ENCODE results near the gene SLC16A3.

Gene SLC16A3

GRCh38 chr17:82199496-82199895 is 29.3 kb upstream of the SLC16A3 start:
- no peak overlapping the region for H3K4me3 ChIP-seq (IDR thresholded peaks at IDR 0.05; ENCODE audit: insufficient read depth, low read depth, low read length)
- H3K4me1 ChIP-seq (ENCODE audit: low read depth, poor library complexity, severe bottlenecking), result peaks cover 9% of the 10 kb centered on the region
- no peaks in the 10 kb centered on the region for H3K79me2 ChIP-seq (ENCODE audit: insufficient read depth, low read depth)
- H3K27ac ChIP-seq, result no peak overlapping the region
- no peaks in the 10 kb centered on the region for H3K36me3 ChIP-seq (ENCODE audit: insufficient read depth)
- H2AFZ ChIP-seq (ENCODE audit: low read depth), result no peak overlapping the region
- no peak for TF ChIP-seq CTCF (conservative IDR thresholded peaks at IDR 0.05; ENCODE audit: low read depth, low read length)
- no peak overlapping the region for H3K9ac ChIP-seq
- H3K4me2 ChIP-seq, result no peak overlapping the region
- no peaks in the 10 kb centered on the region for H3K27me3 ChIP-seq (ENCODE audit: insufficient read depth, low read depth)
- no peaks in the 10 kb centered on the region for H4K20me1 ChIP-seq (ENCODE audit: insufficient read depth)

- Histone ChIP-seq H3K9ac (no peak overlapping the region), H3K36me3 (ENCODE audit: insufficient read depth) (no peaks in the 10 kb centered on the region), H4K20me1 (ENCODE audit: insufficient read depth) (no peaks in the 10 kb centered on the region), H2AFZ (ENCODE audit: low read depth) (no peak overlapping the region), H3K4me1 (ENCODE audit: low read depth, poor library complexity, severe bottlenecking) (peaks cover 9% of the 10 kb centered on the region), H3K4me3 (IDR thresholded peaks at IDR 0.05; ENCODE audit: insufficient read depth, low read depth, low read length) (no peak overlapping the region), H3K27me3 (ENCODE audit: insufficient read depth, low read depth) (no peaks in the 10 kb centered on the region), H3K27ac (no peak overlapping the region), H3K79me2 (ENCODE audit: insufficient read depth, low read depth) (no peaks in the 10 kb centered on the region), H3K4me2 (no peak overlapping the region)
- TF ChIP-seq CTCF (conservative IDR thresholded peaks at IDR 0.05; ENCODE audit: low read depth, low read length), result no peak
These were observed 28.7 kb upstream of the SLC16A3 start for GRCh38 chr17:82200135-82200534.

GRCh38 chr17:82200743-82201497 is 27.9 kb upstream of the SLC16A3 start:
- no peak overlapping the region for H3K4me3 ChIP-seq (IDR thresholded peaks at IDR 0.05; ENCODE audit: insufficient read depth, low read depth, low read length)
- no peak overlapping the region for H3K4me2 ChIP-seq
- H3K4me1 ChIP-seq (ENCODE audit: low read depth, poor library complexity, severe bottlenecking), result peaks cover 16% of the 10 kb centered on the region
- no peaks in the 10 kb centered on the region for H3K27me3 ChIP-seq (ENCODE audit: insufficient read depth, low read depth)
- H4K20me1 ChIP-seq (ENCODE audit: insufficient read depth), result no peaks in the 10 kb centered on the region
- H3K79me2 ChIP-seq (ENCODE audit: insufficient read depth, low read depth), result no peaks in the 10 kb centered on the region
- H2AFZ ChIP-seq (ENCODE audit: low read depth), result no peak overlapping the region
- no peaks in the 10 kb centered on the region for H3K36me3 ChIP-seq (ENCODE audit: insufficient read depth)
- H3K27ac ChIP-seq, result no peak overlapping the region
- TF ChIP-seq CTCF (conservative IDR thresholded peaks at IDR 0.05; ENCODE audit: low read depth, low read length), result no peak
- H3K9ac ChIP-seq, result no peak overlapping the region

GRCh38 chr17:82201498-82201910 is 27.3 kb upstream of the SLC16A3 start:
- peaks cover 22% of the 10 kb centered on the region for H3K4me1 ChIP-seq (ENCODE audit: low read depth, poor library complexity, severe bottlenecking)
- no peaks in the 10 kb centered on the region for H3K36me3 ChIP-seq (ENCODE audit: insufficient read depth)
- no peak for TF ChIP-seq CTCF (conservative IDR thresholded peaks at IDR 0.05; ENCODE audit: low read depth, low read length)
- H2AFZ ChIP-seq (ENCODE audit: low read depth), result no peak overlapping the region
- no peaks in the 10 kb centered on the region for H3K79me2 ChIP-seq (ENCODE audit: insufficient read depth, low read depth)
- no peaks in the 10 kb centered on the region for H4K20me1 ChIP-seq (ENCODE audit: insufficient read depth)
- H3K4me3 ChIP-seq (IDR thresholded peaks at IDR 0.05; ENCODE audit: insufficient read depth, low read depth, low read length), result no peak overlapping the region
- H3K27me3 ChIP-seq (ENCODE audit: insufficient read depth, low read depth), result no peaks in the 10 kb centered on the region
- no peak overlapping the region for H3K9ac ChIP-seq
- H3K27ac ChIP-seq, result no peak overlapping the region
- H3K4me2 ChIP-seq, result no peak overlapping the region

All from KMS-11 (cell line).